Stimulated activated CD8-positive, alpha-beta memory T cell treated with anti-CD3 and anti-CD28 coated beads, Interleukin-2, amount 100 ng/mL, for 48 hours (primary cell): Measurements from ENCODE around the gene ERLIN1.
"Not testable (repeated sequence)": the region's sequence is repeated elsewhere in the genome, so short reads cannot be mapped to it uniquely, and the experiment has no call there.

Experiments
- DNase-seq, 2 donors: peaks; one replicate each; pipeline ENCODE4 v3.0.0-alpha.2; 2020; ENCODE audit warnings: low read depth in 2 of 2

ERLIN1 gene

DNA sequence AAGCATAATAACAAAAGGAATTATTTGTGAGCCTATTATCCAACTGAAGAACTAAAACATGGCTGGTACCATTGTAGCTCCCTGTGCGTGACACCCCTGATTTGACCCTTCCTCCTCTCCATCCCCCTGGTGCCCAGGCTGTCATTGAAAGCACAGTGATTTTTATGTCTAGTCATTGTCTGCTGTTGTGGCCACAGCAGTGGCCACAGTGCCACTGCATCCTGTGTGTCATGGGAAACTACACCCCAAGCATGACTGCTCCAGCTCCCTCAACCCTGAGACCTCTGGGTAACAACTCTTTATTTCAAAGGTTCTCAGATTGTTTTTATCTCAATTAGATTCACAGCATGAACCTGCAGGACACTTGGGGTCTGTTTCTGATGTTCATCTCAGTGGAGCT lies 52.0 kb downstream of the ERLIN1 start:
- no peak for DNase-seq

DNA sequence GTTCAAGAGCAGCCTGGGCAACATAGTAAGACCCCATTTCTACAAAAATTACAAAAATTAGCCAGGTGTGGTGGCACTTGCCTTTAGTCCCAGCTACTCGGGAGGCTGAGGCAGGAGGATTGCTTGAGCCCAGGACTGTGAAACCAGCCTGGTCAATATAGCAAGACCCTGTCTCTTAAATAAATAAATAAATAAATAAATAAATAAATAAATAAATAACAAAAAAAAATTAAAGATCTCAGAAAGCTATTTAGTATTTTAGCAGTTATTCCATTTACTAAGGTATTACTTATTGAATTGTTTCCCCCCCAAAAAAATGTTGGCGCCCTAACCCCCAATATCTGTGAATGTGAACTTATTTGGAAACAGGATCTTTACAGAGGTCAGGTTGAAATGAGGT lies 53.4 kb downstream of the ERLIN1 start:
- DNase-seq: no peak

DNA sequence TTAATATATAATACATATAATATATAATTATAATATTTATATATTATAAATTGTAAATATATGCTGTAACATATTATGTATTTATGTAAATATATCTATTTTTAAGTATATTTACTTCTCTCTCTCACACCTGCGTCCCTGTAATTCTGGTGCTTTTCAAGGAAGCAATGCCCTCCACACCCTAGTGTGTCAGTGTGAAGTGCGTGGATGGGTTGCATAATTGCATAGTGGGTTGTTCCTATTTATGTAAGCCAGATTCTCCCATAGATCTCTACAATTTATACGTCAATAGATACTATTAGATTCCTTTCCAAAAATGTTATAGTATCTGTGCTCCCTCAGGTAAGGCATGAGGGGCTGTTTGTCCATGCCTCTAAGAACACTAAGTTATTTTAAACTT lies 54.3 kb downstream of the ERLIN1 start:
- no peak for DNase-seq

DNA sequence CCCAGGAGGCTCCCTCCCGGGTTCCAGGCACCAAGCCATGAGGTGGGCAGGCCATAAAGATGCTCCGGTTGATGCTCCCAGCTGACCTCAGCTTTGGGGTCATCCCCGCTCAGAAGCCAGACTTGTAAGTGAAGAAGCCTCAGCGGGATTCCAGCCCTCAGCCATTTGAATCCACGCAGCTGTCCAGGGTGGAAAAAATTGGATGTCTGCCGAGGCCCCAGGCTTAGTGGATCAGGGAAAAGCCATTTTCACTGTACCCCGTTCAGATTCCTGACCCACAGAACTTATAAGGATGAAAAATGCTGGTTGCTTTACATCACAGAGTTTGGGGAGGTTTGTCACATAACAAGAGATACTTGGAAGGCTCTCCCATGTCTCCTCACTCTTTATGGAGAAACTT lies 55.0 kb downstream of the ERLIN1 start:
- no peak for DNase-seq

DNA sequence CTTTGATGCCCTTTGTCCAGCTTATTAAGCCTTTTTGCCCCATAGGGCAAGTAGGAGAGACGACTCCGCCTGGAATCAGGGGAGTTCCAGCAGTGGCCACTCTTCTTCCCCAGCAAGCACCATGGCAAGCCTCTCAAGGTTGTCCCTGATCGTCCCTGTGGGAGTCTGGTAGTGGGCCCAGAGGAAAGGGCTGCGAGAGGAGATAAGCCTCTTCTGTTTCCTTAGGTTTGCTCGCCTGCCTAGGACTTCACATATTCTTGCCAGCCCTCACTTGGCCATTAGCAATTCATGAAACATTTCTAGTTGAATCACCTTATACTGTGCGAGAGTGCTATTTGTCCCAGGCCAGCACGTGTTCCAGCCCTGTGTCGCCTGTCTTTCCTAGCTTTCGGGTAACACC lies 56.4 kb downstream of the ERLIN1 start:
- no peak for DNase-seq

DNA sequence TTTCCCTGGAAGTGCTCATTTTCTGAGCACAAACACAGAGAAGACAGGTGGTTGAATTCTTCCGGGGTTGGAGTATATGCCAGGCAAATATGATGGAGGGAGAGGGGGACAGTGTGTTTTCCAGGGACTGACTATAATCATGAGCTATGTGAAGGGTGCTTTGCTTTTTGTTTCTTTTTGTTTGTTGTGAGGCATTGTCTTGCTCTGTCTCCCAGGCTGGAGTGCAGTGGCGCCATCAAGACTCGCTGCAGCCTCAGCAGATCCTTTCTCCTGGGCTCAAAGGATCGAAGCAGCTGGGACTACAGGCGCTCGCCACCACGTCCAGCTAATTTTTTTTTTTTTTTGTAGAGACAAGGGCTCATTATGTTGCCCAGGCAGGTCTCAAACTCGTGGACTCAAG lies 56.9 kb downstream of the ERLIN1 start:
- DNase-seq: no peak

DNA sequence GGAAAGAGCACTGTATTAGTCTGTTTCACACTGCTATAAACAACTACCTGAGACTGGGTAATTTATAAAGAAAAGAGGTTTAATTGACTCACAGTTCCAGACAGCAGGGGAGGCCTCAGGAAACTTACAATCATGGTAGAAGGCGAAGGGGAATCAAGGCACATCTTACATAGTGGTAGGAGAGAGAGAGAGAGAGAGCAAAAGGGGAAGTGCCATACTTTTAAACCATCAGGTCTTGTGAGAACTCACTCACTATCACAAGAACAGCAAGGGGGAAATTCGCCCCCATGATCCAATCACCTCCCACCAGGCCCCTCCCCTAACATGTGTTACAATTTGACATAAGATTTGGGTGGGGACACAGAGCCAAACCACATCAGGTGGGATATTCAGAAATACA lies 60.5 kb downstream of the ERLIN1 start:
- DNase-seq: not testable (repeated sequence)

DNA sequence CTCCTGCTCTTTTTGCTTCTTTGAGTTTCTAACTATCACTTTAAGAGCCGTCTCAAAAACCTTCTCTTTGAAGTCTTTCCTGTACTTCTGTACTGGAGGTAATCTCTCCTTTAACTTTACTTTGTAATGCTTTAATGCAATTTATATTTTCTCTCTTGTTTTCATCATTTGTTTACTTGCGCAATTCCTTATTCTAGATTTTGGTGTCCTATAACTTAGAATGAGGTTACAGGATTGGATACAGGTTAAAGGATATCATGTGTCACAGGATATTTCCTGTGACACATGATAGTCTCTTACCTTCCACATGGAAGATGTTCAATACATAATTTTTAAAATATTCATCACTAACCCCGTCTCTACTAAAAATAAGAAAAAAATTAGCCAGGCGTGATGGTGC lies 61.7 kb downstream of the ERLIN1 start:
- no peak for DNase-seq

DNA sequence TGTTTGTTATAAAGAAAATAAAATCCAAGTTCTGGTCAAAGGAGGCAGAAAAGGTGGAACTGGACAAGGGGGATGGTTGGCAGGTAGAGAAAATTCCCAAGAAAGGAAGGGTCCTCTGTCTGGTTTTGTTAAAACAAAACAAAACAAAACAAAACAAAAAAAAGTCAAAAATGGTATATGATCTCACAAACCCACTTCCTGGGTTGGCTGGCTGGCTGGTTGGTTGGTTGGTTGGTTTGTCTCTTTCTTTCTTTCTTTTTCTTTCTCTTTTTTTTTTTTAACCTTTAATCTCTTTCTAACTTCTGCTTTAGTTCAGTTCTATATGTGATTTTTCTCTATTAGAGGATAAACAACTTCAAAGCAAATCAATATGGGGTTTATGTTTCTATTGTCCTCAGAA lies 63.0 kb downstream of the ERLIN1 start:
- no peak for DNase-seq

DNA sequence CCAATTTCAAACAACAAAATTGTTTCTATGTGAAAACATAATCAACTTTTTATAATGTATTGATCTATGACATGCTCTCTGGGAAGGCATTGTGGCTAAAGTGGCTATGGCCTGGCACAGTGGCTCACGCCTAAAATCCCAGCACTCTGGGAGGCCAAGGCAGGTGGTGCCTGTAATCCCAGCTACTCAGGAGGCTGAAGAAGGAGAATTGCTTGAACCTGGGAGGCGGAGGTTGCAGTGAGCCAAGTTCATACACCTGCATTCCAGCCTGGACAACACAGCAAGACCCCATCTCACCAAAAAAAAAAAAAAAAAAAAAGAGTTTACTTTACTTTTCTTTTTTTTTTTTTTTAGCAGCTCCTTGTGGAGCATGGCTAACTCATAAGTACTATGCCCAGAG lies 65.3 kb downstream of the ERLIN1 start:
- DNase-seq: no peak

DNA sequence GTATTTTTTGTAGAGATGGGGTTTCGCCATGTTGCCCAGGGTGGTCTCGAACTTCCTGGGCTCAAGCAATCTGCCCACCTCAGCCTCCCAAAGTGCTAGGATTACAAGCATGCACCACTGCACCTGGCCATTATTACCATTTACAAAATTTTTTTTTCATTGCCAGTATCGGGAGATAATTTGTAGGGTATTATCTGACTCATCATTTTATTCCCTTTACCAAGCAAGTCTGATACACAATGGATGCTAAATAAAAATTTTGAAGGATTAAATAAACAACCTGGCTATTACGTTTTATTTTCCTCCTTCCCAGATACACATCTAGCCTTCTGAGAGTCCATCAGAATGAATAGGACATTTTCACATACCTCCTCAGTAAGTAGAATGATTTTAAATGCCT lies 66.1 kb downstream of the ERLIN1 start:
- DNase-seq: no peak

DNA sequence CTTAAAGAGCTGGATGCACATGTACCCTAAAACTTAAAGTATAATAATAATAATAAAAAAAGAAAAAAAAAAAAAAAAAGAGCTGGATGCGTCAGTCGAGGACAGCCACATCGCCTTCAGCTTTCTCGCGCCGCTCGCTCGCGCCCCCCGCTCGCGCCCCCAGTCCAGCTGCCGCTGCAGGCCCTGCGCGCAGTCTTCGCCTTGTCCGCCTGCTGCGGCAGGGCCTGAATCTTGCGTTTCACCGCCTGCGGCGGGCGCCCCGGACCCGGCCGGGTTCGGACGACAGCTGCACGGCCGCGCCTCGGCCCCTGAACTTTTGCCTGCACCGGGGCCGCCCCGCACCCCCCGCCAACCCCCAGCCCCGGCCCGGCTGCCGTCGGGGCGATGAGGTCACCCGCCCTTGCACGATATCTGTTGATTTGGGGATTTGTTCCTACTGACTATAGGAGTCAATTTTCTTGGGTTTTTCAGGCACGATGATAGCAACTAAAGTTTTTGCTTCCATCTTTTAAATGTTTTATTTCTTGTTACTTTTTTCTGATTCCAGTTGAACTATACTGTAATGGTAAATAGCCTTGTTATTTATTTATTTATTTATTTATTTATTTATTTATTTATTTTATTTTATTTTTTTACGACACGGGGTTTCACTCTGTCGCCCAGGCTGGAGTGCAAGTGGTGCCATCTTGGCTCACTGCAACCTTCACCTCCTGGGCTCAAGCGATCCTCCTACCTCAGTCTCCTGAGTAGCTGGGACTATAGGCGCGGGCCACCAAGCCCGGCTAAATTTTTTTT lies 70.7 kb downstream of the ERLIN1 start:
- no peak for DNase-seq

DNA sequence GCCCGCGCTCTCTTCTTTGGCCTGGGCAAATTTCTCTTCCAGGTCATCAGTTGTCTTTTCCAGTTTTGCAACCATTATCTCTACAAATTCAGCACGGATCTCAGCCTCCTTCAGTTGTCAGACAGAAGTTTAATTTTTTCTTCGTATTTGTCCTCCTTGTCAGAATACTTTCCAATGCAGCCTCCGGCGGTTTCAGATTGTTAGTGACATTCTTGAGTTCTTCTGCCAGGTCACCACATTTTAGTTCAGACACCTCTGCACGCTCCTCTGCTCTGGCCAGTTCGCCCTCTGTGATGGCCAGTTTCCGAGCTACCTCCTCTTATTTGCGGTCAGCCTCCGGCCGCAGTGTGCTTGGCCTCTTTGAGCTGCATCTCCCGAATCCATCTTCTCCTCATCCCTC lies 71.4 kb downstream of the ERLIN1 start:
- no peak for DNase-seq

DNA sequence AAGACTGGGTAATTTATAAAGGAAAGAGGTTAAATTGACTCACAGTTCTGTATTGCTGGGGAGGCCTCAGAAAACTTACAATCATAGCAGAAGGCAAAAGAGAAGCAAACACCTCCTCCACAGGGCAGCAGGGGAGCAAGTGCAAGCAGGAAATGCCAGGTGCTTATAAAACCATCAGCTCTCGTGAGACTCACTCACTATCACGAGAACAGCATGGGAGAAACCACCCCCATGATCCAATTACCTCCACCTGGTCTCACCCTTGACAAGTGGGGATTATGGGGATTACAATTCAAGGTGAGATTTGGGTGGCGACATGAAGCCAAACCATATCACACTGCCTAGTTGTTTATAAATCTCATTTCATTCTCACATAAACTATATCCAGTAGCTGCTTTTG lies 76.2 kb downstream of the ERLIN1 start:
- no peak for DNase-seq

DNA sequence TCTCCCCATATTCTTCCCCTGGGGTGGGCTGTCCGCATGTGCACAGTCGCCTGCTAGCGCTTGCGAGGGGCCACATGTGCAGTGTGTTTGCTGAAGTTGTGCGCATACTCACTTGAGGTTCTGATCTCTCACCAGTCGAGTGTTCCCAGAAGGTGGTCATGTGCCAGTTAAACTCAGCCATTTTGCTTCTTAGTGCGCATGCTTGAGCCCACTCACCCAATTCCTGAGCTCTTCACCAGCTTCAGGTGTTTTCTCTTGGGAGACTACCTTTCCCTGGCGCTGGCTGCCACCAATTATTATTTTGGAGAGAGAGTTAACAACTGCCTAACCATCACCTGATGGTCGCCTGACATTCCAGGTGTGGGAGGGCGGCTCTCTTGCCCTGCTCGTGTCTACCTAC lies 79.0 kb downstream of the ERLIN1 start:
- no peak for DNase-seq

DNA sequence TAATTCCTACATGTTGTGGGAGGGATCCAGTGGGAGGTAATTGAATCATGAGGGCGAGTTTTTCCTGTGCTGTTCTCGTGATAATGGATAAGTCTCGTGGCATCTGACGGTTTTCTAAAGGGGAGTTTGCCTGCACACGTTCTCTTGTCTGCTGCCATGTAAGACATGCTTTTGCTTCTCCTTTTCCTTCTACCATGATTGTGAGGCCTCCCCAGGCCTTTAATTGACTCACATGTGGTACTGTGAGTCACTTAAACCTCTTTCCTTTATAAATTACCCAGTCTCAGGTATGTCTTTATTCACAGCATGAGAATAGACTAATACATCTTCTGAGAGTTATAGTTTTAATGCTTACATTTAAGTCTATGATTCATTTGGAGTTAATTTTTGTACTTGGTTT lies 81.5 kb downstream of the ERLIN1 start:
- no peak for DNase-seq

DNA sequence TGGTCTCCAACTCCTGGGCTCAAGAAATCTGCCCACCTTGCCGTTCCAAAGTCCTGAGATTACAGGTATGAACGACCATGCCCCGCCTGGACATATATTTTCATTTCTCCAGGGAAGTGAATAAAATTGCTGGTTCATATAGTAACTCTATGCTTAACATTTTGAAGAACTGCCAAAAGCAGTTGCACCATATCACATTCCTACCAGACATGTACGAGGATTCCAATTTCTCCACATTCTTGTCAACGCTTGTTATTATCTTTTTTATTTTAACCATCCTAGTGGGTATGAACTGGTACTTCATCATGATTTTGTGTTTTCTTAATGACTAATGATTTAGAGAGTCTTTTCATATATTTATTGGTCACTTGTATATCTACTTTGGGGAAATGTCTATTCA lies 82.2 kb downstream of the ERLIN1 start:
- DNase-seq: no peak

DNA sequence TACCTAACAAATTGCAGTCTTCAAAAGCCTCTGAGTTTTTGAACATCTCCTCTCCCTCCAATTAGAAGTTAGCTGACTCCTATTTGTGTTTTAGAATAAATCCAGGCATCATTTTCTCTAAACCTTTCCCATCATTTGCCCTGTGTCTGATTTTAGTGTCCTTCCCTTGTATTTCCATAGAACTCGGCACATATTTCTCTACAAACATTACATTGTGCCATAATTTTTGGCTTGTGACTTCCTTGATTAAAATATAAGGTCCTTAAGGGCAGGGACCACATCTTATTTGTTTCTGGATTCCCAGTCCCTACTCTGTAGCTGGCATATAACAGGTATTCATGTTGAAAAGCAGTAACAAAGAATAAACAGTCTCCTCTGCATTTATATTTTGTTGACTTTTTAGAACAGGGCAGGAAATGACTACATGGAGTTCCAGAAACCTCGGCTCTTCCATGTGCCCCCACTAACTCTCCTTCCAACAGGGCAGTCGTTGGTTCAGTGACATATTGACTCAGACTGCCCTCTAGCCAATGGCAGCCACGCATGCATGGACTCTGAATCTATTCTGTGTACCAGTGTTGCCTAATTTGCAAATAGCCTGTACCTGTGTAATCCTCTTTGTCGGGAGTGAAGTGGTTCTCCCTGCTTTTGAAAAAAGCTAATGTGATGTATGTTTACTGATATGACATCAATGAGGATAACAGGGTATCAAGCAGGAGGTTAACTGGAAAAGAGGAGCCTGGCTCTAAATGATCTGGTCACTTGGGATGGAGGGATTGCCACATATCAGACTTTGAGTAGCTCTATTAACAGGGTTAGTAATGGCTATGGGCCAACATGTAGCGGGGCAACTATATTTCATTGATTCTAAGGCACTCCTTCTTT lies 84.4 kb downstream of the ERLIN1 start:
- DNase-seq: no peak

DNA sequence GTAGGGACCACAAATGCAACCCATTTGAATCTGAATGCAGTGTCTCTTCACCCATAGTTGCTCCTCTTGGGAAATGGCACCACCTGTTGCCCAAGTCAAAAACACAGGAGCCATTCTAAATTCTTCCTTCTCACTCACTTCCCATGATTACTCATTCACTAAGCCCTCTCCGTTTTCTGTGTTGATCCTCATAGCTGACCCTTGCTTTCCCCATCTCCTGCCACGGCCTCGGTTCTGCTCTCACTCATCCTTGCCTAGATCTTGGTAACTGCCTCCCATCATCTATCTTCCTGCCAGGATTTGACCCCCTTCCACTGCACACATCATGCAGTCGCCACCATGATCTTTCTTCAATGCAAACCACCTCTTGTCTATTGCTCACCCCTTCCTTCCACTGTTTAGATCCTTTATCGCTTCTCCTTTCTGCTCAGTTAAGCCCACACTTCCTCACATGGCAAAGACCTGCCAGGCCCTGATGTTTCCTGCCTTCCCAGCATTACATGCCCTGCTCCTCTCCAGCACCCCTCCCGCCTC lies 85.1 kb downstream of the ERLIN1 start:
- no peak for DNase-seq
